K562 (cell line): ENCODE results near the gene ANK2.

Source experiments
- BHLHE40 ChIP-seq: IDR thresholded peaks from 2 replicates; pipeline ENCODE4 v1.6.1; 2011; ENCODE audit warnings: low read length, improper control_type of control experiment
- BRCA1 ChIP-seq, 2 experiments: fragments of 450-650 bp in 1 of 2; sonication (generic) in 1 of 2; formaldehyde crosslinking in 1 of 2; IDR thresholded peaks; 2 replicates each; pipeline versions ENCODE4 v1.5.0 to v1.6.1; 2017 to 2020; ENCODE audit warnings: mild to moderate bottlenecking in 1 of 2, missing genetic modification reagents in 1 of 2
- MYC ChIP-seq, 2 experiments: fragments of 250-450 bp in 1 of 2; sonication (Bioruptor Pico) in 1 of 2; IDR thresholded peaks; 2 replicates each; pipeline versions ENCODE4 v1.5.1 to v1.6.1; 2012 to 2021; ENCODE audit warnings: low read depth in 2 of 2, borderline replicate concordance in 1 of 2, improper control_type of control experiment in 1 of 2, low read length in 1 of 2, mild to moderate bottlenecking in 1 of 2, moderate library complexity in 1 of 2
- NFYB ChIP-seq: IDR thresholded peaks from 2 replicates; pipeline ENCODE4 v1.6.1; 2011; ENCODE audit warnings: mild to moderate bottlenecking, moderate library complexity; ENCODE audit not compliant: insufficient read length; ENCODE audit errors: extremely low read depth
- TF ChIP-seq, protein P1 (sequence below): fragments of 250-450 bp; sonication (Bioruptor Pico); IDR thresholded peaks from 2 replicates; pipeline ENCODE4 v1.5.0; 2022; ENCODE audit warnings: mild to moderate bottlenecking
- TF ChIP-seq, protein P2 (sequence below): fragments of 450-650 bp; IDR thresholded peaks from 2 replicates; pipeline ENCODE4 v1.6.1; 2017; ENCODE audit warnings: antibody characterized with exemption, mild to moderate bottlenecking

DNA sequence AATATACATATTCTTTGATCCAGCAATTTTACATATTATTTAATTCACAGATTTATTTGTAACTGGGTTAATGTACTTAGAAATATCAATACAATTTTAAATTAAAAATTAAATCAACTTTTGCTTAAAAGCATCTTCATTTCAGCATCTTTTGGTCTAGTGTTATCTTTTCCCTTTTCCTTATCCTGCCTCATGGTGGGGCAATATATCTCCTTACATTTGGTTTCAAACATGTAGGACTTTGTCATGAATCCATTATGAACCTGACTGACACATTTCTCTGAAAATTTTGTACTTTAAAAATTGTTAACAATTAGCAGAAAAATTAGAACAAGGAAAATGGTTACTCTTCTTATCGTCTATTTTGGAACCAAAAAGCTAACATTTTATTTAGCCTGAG is 42.8 kb upstream of the ANK2 start:
- TF ChIP-seq, protein P1, sequence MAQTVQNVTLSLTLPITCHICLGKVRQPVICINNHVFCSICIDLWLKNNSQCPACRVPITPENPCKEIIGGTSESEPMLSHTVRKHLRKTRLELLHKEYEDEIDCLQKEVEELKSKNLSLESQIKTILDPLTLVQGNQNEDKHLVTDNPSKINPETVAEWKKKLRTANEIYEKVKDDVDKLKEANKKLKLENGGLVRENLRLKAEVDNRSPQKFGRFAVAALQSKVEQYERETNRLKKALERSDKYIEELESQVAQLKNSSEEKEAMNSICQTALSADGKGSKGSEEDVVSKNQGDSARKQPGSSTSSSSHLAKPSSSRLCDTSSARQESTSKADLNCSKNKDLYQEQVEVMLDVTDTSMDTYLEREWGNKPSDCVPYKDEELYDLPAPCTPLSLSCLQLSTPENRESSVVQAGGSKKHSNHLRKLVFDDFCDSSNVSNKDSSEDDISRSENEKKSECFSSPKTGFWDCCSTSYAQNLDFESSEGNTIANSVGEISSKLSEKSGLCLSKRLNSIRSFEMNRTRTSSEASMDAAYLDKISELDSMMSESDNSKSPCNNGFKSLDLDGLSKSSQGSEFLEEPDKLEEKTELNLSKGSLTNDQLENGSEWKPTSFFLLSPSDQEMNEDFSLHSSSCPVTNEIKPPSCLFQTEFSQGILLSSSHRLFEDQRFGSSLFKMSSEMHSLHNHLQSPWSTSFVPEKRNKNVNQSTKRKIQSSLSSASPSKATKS (CRISPR knock-in tag): no peak
- TF ChIP-seq MYC (IDR thresholded peaks at IDR 0.05; ENCODE audit: low read depth, low read length) (no peak), MYC (CRISPR knock-in tag; IDR thresholded peaks at IDR 0.05; ENCODE audit: borderline replicate concordance, low read depth) (no peak), BHLHE40 (no peak), BRCA1 (IDR thresholded peaks at IDR 0.05) (no peak), BRCA1 (CRISPR knock-in tag; IDR thresholded peaks at IDR 0.05) (no peak), NFYB (no peak)
- TF ChIP-seq, protein P2, sequence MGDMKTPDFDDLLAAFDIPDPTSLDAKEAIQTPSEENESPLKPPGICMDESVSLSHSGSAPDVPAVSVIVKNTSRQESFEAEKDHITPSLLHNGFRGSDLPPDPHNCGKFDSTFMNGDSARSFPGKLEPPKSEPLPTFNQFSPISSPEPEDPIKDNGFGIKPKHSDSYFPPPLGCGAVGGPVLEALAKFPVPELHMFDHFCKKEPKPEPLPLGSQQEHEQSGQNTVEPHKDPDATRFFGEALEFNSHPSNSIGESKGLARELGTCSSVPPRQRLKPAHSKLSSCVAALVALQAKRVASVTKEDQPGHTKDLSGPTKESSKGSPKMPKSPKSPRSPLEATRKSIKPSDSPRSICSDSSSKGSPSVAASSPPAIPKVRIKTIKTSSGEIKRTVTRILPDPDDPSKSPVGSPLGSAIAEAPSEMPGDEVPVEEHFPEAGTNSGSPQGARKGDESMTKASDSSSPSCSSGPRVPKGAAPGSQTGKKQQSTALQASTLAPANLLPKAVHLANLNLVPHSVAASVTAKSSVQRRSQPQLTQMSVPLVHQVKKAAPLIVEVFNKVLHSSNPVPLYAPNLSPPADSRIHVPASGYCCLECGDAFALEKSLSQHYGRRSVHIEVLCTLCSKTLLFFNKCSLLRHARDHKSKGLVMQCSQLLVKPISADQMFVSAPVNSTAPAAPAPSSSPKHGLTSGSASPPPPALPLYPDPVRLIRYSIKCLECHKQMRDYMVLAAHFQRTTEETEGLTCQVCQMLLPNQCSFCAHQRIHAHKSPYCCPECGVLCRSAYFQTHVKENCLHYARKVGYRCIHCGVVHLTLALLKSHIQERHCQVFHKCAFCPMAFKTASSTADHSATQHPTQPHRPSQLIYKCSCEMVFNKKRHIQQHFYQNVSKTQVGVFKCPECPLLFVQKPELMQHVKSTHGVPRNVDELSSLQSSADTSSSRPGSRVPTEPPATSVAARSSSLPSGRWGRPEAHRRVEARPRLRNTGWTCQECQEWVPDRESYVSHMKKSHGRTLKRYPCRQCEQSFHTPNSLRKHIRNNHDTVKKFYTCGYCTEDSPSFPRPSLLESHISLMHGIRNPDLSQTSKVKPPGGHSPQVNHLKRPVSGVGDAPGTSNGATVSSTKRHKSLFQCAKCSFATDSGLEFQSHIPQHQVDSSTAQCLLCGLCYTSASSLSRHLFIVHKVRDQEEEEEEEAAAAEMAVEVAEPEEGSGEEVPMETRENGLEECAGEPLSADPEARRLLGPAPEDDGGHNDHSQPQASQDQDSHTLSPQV: no peak
